ENCODE results near the gene NUP37.

DNA sequence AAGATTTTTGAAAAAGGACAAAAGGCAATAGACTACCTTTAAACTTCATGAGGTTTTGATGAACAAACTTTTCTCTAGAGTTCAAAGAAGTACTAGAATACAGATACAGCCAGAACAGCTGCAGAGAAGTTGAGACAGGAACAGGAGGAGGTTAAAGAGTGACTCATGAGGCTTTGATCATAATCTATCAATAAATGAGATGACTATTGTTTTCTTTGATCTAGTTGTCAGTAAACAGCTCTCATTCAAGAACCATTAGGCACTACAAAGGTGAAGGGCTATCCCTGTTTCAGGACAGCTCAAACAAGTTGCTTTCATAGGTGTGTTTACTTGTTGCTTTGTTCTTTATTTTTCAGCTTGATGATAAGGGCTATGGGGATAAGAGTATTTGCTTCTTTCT, 60.6 kb downstream of the NUP37 start:
- TF ChIP-seq, protein P1, sequence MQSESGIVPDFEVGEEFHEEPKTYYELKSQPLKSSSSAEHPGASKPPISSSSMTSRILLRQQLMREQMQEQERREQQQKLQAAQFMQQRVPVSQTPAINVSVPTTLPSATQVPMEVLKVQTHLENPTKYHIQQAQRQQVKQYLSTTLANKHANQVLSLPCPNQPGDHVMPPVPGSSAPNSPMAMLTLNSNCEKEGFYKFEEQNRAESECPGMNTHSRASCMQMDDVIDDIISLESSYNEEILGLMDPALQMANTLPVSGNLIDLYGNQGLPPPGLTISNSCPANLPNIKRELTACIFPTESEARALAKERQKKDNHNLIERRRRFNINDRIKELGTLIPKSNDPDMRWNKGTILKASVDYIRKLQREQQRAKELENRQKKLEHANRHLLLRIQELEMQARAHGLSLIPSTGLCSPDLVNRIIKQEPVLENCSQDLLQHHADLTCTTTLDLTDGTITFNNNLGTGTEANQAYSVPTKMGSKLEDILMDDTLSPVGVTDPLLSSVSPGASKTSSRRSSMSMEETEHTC (IDR thresholded peaks at IDR 0.05), result no peak
- TF ChIP-seq, protein P2, sequence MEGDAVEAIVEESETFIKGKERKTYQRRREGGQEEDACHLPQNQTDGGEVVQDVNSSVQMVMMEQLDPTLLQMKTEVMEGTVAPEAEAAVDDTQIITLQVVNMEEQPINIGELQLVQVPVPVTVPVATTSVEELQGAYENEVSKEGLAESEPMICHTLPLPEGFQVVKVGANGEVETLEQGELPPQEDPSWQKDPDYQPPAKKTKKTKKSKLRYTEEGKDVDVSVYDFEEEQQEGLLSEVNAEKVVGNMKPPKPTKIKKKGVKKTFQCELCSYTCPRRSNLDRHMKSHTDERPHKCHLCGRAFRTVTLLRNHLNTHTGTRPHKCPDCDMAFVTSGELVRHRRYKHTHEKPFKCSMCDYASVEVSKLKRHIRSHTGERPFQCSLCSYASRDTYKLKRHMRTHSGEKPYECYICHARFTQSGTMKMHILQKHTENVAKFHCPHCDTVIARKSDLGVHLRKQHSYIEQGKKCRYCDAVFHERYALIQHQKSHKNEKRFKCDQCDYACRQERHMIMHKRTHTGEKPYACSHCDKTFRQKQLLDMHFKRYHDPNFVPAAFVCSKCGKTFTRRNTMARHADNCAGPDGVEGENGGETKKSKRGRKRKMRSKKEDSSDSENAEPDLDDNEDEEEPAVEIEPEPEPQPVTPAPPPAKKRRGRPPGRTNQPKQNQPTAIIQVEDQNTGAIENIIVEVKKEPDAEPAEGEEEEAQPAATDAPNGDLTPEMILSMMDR (IDR thresholded peaks at IDR 0.05 in 2 of 3, conservative IDR thresholded peaks at IDR 0.05 in 1 of 3; ENCODE audit: insufficient read depth in 2 of 3, low read depth in 1 of 3, low read length in 3 of 3), result no peak
- no peak for TF ChIP-seq BHLHE40 (IDR thresholded peaks at IDR 0.05; ENCODE audit: low read length)
